GM23338 (cell line): Measurements from ENCODE around the gene SHANK2. TPM values are rescaled to one million over a fixed set of nuclear protein-coding genes. Genes with fewer than 3 reads are reported as not detected.

Experiments
- ATAC-seq: fragments of 200-7000 bp; cut with Tn5 transposase; 3 replicates; pipeline ENCODE4 v1.9.1; 2020
- DNase-seq: peaks from one replicate; pipeline ENCODE4 v3.0.0-alpha.2; 2015; ENCODE audit warnings: low spot score
- H2AFZ ChIP-seq: fragments of 200-600 bp; sonication (generic); 2 replicates; pipeline ENCODE4 v1.8.0; 2016; ENCODE audit warnings: antibody characterized with exemption, mild to moderate bottlenecking, moderate library complexity
- H3F3A ChIP-seq: fragments of 200-600 bp; sonication (generic); replicated peaks from 2 replicates; pipeline ENCODE4 v1.8.0; 2017; ENCODE audit warnings: antibody characterized with exemption, mixed run types, low read depth
- H3K27ac ChIP-seq: fragments of 200-600 bp; sonication (generic); 2 replicates; pipeline ENCODE4 v1.6.1; 2016; ENCODE audit warnings: low read depth
- H3K27me3 ChIP-seq: fragments of 200-600 bp; sonication (generic); 2 replicates; pipeline ENCODE4 v1.8.0; 2016; ENCODE audit warnings: mild to moderate bottlenecking, mixed run types, moderate library complexity; ENCODE audit not compliant: insufficient read depth
- H3K36me3 ChIP-seq: fragments of 200-600 bp; sonication (generic); 2 replicates; pipeline ENCODE4 v1.8.0; 2016; ENCODE audit warnings: mild to moderate bottlenecking; ENCODE audit not compliant: insufficient read depth
- H3K4me1 ChIP-seq: fragments of 200-600 bp; sonication (generic); 2 replicates; pipeline ENCODE4 v1.8.0; 2016; ENCODE audit warnings: mild to moderate bottlenecking, moderate library complexity; ENCODE audit not compliant: insufficient read depth
- H3K4me2 ChIP-seq: fragments of 200-600 bp; sonication (generic); 2 replicates; pipeline ENCODE4 v1.7.1; 2017; ENCODE audit warnings: mixed run types
- H3K4me3 ChIP-seq: fragments of 200-600 bp; sonication (generic); 2 replicates; pipeline ENCODE4 v1.6.1; 2016; ENCODE audit warnings: mixed run types
- H3K79me2 ChIP-seq: fragments of 200-600 bp; sonication (generic); replicated peaks from 2 replicates; pipeline ENCODE4 v1.8.0; 2017; ENCODE audit warnings: mild to moderate bottlenecking; ENCODE audit not compliant: insufficient read depth
- H3K9me2 ChIP-seq: fragments of 200-600 bp; sonication (generic); 2 replicates; pipeline ENCODE4 v1.8.0; 2017; ENCODE audit not compliant: insufficient read depth
- H4K20me1 ChIP-seq: fragments of 200-600 bp; sonication (generic); replicated peaks from 2 replicates; pipeline ENCODE4 v1.8.0; 2017; ENCODE audit warnings: mild to moderate bottlenecking; ENCODE audit not compliant: insufficient read depth
- H3K27ac Mint-ChIP-seq: 2 replicates; pipeline ENCODE4 v1.8.0; 2020; ENCODE audit warnings: inconsistent platforms, mild to moderate bottlenecking, moderate library complexity, mixed read lengths
- H3K27me3 Mint-ChIP-seq: 3 replicates; pipeline ENCODE4 v1.8.0; 2022; ENCODE audit warnings: low read depth, mild to moderate bottlenecking, moderate library complexity, mixed read lengths, inconsistent platforms; ENCODE audit not compliant: insufficient read depth, poor library complexity
- H3K36me3 Mint-ChIP-seq: 3 replicates; pipeline ENCODE4 v1.8.0; 2021; ENCODE audit warnings: low read depth, mild to moderate bottlenecking, inconsistent platforms, moderate library complexity, mixed read lengths
- H3K4me1 Mint-ChIP-seq: 3 replicates; pipeline ENCODE4 v1.8.0; 2020; ENCODE audit warnings: mild to moderate bottlenecking, inconsistent platforms, mixed read lengths
- H3K4me3 Mint-ChIP-seq: 3 replicates; pipeline ENCODE4 v1.8.0; 2021; ENCODE audit warnings: moderate library complexity, mild to moderate bottlenecking, inconsistent platforms, mixed read lengths
- H3K9me3 Mint-ChIP-seq: 3 replicates; pipeline ENCODE4 v1.8.0; 2020; ENCODE audit warnings: moderate library complexity, mild to moderate bottlenecking, inconsistent platforms, mixed read lengths
- CREB1 ChIP-seq: fragments of 250-450 bp; sonication (Bioruptor Pico); IDR thresholded peaks from 2 replicates; pipeline ENCODE4 v1.5.0; 2020; ENCODE audit warnings: low read depth, mild to moderate bottlenecking, moderate library complexity
- EZH2 ChIP-seq: fragments of 200-600 bp; sonication (generic); IDR thresholded peaks from one replicate; pipeline ENCODE4 v1.8.0; 2017; ENCODE audit warnings: antibody characterized with exemption, mild to moderate bottlenecking, low read depth; ENCODE audit not compliant: unreplicated experiment
- EZH2phosphoT487 ChIP-seq: fragments of 200-600 bp; sonication (generic); IDR thresholded peaks from one replicate; pipeline ENCODE4 v1.8.1; 2018; ENCODE audit warnings: antibody characterized with exemption; ENCODE audit not compliant: unreplicated experiment
- JUNB ChIP-seq: IDR thresholded peaks from one replicate; pipeline ENCODE4 v1.6.1; 2016; ENCODE audit warnings: antibody characterized with exemption; ENCODE audit not compliant: unreplicated experiment
- NANOG ChIP-seq: IDR thresholded peaks from 2 replicates; pipeline ENCODE4 v1.6.1; 2016; ENCODE audit warnings: antibody characterized with exemption, borderline replicate concordance
- POLR2AphosphoS5 ChIP-seq: IDR thresholded peaks from 2 replicates; pipeline ENCODE4 v1.6.1; 2016; ENCODE audit warnings: antibody characterized with exemption, low read depth
- STAT1 ChIP-seq: IDR thresholded peaks from one replicate; pipeline ENCODE4 v1.6.1; 2016; ENCODE audit warnings: antibody characterized with exemption; ENCODE audit not compliant: unreplicated experiment
- ZNF114 ChIP-seq: fragments of 250-450 bp; sonication (Bioruptor Pico); IDR thresholded peaks from 2 replicates; pipeline ENCODE4 v1.5.0; 2020; ENCODE audit warnings: mild to moderate bottlenecking, moderate library complexity
- polyA plus RNA-seq: library from polyadenylated mRNA; unstranded; fragments of >200 nt; fragmentation: Nextera tagmentation; extraction: Ambion mirVana; gene quantifications from 2 replicates; pipeline ENCODE4 v1.2.1, GENCODE V29; 2016
- total RNA-seq: library from RNA; depleted of rRNA; stranded (reverse); fragments of >200 nt; shearing (Covaris generic); gene quantifications from 2 replicates; pipeline ENCODE4 v1.2.3, GENCODE V29; 2014
- TF ChIP-seq, protein P1 (sequence below): fragments of 250-450 bp; sonication (Bioruptor Pico); IDR thresholded peaks from 2 replicates; pipeline ENCODE4 v1.5.0; 2020; ENCODE audit warnings: mild to moderate bottlenecking, moderate library complexity
- TF ChIP-seq, protein P2 (sequence below): IDR thresholded peaks from 2 replicates; pipeline ENCODE4 v1.6.1; 2016; ENCODE audit warnings: antibody characterized with exemption
- TF ChIP-seq, protein P3 (sequence below): IDR thresholded peaks from one replicate; pipeline ENCODE4 v1.6.1; 2018; ENCODE audit warnings: antibody characterized with exemption; ENCODE audit not compliant: unreplicated experiment

SHANK2 gene
- total and polyA plus RNA-seq, 2 experiments from 2014 or later: 22.0 to 81.4 TPM

DNA sequence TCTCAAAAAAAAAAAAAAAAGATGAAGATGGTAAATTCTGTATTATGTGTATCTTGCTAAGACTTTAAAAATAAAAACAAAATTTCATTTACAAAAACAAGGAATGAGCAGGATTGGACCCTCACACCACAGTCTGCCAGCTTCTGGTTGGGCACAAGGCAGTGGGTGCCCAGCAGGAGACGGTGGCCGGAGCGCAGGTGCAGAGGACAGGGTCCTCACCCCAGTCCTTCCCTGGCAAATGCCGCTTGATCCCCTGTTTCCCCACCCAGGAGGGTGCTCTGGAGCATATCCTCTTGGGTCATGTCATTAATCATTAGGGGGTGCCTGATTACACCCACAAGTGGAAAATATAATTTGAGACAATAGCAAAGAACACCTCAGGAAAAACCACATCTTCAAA is 31.2 kb downstream of the SHANK2 start:
- Histone ChIP-seq H3K36me3 (no peaks in the 10 kb centered on the region), H2AFZ (no peak overlapping the region), H3K27me3 (no peaks in the 10 kb centered on the region), H4K20me1 (peaks cover 18% of the 10 kb centered on the region), H3K9me2 (no peaks in the 10 kb centered on the region), H3K4me2 (no peak overlapping the region), H3F3A (no peaks in the 10 kb centered on the region), H3K79me2 (peaks cover 92% of the 10 kb centered on the region), H3K4me3 (no peak overlapping the region), H3K27ac (0 out of 2 replicates have a peak overlapping the region, but pooled peaks have one; percentile 9), H3K4me1 (no peaks in the 10 kb centered on the region)
- DNase-seq (no peak), ATAC-seq (no peak)
- no peaks in the 10 kb centered on the region for H3K9me3 Mint-ChIP-seq
- no peak overlapping the region for H3K27ac Mint-ChIP-seq
- H3K36me3 Mint-ChIP-seq: peaks cover 46% of the 10 kb centered on the region
- H3K4me3 Mint-ChIP-seq: no peak overlapping the region
- H3K27me3 Mint-ChIP-seq: peaks cover 3% of the 10 kb centered on the region
- peaks cover 25% of the 10 kb centered on the region; the same call in 2 of the 3 replicates for H3K4me1 Mint-ChIP-seq
- no peak for TF ChIP-seq EZH2
- TF ChIP-seq NANOG: no peak
- TF ChIP-seq, protein P1, sequence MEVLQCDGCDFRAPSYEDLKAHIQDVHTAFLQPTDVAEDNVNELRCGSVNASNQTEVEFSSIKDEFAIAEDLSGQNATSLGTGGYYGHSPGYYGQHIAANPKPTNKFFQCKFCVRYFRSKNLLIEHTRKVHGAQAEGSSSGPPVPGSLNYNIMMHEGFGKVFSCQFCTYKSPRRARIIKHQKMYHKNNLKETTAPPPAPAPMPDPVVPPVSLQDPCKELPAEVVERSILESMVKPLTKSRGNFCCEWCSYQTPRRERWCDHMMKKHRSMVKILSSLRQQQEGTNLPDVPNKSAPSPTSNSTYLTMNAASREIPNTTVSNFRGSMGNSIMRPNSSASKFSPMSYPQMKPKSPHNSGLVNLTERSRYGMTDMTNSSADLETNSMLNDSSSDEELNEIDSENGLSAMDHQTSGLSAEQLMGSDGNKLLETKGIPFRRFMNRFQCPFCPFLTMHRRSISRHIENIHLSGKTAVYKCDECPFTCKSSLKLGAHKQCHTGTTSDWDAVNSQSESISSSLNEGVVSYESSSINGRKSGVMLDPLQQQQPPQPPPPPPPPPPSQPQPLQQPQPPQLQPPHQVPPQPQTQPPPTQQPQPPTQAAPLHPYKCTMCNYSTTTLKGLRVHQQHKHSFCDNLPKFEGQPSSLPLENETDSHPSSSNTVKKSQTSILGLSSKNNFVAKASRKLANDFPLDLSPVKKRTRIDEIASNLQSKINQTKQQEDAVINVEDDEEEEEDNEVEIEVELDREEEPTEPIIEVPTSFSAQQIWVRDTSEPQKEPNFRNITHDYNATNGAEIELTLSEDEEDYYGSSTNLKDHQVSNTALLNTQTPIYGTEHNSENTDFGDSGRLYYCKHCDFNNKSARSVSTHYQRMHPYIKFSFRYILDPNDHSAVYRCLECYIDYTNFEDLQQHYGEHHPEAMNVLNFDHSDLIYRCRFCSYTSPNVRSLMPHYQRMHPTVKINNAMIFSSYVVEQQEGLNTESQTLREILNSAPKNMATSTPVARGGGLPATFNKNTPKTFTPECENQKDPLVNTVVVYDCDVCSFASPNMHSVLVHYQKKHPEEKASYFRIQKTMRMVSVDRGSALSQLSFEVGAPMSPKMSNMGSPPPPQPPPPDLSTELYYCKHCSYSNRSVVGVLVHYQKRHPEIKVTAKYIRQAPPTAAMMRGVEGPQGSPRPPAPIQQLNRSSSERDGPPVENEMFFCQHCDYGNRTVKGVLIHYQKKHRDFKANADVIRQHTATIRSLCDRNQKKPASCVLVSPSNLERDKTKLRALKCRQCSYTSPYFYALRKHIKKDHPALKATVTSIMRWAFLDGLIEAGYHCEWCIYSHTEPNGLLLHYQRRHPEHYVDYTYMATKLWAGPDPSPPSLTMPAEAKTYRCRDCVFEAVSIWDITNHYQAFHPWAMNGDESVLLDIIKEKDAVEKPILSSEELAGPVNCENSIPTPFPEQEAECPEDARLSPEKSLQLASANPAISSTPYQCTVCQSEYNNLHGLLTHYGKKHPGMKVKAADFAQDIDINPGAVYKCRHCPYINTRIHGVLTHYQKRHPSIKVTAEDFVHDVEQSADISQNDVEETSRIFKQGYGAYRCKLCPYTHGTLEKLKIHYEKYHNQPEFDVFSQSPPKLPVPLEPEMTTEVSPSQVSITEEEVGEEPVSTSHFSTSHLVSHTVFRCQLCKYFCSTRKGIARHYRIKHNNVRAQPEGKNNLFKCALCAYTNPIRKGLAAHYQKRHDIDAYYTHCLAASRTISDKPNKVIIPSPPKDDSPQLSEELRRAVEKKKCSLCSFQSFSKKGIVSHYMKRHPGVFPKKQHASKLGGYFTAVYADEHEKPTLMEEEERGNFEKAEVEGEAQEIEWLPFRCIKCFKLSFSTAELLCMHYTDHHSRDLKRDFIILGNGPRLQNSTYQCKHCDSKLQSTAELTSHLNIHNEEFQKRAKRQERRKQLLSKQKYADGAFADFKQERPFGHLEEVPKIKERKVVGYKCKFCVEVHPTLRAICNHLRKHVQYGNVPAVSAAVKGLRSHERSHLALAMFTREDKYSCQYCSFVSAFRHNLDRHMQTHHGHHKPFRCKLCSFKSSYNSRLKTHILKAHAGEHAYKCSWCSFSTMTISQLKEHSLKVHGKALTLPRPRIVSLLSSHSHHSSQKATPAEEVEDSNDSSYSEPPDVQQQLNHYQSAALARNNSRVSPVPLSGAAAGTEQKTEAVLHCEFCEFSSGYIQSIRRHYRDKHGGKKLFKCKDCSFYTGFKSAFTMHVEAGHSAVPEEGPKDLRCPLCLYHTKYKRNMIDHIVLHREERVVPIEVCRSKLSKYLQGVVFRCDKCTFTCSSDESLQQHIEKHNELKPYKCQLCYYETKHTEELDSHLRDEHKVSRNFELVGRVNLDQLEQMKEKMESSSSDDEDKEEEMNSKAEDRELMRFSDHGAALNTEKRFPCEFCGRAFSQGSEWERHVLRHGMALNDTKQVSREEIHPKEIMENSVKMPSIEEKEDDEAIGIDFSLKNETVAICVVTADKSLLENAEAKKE: no peak
- no peak for TF ChIP-seq ZNF114
- TF ChIP-seq POLR2AphosphoS5: no peak
- TF ChIP-seq EZH2phosphoT487: no peak

DNA sequence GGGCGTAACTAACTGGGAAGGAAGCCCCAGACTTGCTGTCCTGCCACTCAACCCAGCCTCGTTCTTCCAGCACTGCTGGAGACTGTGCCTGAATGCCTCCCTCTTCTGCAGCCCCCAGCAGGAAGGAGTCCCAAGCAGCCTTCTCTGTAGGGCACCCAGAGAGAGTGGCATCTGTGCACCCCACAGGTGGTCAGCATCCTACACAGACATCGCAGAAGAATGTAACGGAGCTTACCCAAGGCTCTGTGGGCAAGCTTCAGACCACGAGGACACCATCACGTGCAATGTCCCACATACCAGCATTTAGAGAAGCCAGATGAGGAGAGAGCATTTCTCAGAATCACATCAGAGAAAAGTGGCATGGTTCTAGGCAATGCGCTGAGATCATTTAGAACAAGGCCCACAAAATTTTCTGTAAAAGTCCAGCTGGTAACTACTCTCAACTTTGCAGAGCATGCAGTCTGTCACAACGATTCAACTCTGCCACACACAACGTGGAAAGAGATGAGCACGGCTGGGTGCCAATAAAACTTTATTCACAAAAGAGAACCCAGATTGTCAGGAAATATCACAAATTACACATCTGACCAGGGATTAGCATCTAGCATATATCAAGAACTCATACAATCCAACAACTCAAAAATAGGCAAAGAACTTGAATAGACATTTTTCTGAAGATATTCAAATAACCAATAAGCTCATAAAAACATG is 33.4 kb downstream of the SHANK2 start:
- Histone ChIP-seq H3K9me2 (no peaks in the 10 kb centered on the region), H3K4me3 (no peak overlapping the region), H3K4me2 (no peak overlapping the region), H3K79me2 (peaks cover 91% of the 10 kb centered on the region), H2AFZ (no peak overlapping the region), H3K36me3 (no peaks in the 10 kb centered on the region), H3K27ac (no peak overlapping the region), H4K20me1 (peaks cover 18% of the 10 kb centered on the region), H3K27me3 (no peaks in the 10 kb centered on the region), H3K4me1 (no peaks in the 10 kb centered on the region), H3F3A (no peaks in the 10 kb centered on the region)
- Mint-ChIP-seq H3K27ac (peak overlapping the region; percentile 42), H3K9me3 (no peaks in the 10 kb centered on the region), H3K4me1 (peaks cover 29% of the 10 kb centered on the region), H3K36me3 (peaks cover 44% of the 10 kb centered on the region), H3K27me3 (peaks cover 8% of the 10 kb centered on the region), H3K4me3 (no peak overlapping the region; the same call in 2 of the 3 replicates)
- ATAC-seq (no peak), DNase-seq (no peak)
- TF ChIP-seq CREB1: no peak
- TF ChIP-seq, protein P2, sequence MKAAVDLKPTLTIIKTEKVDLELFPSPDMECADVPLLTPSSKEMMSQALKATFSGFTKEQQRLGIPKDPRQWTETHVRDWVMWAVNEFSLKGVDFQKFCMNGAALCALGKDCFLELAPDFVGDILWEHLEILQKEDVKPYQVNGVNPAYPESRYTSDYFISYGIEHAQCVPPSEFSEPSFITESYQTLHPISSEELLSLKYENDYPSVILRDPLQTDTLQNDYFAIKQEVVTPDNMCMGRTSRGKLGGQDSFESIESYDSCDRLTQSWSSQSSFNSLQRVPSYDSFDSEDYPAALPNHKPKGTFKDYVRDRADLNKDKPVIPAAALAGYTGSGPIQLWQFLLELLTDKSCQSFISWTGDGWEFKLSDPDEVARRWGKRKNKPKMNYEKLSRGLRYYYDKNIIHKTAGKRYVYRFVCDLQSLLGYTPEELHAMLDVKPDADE: no peak
- TF ChIP-seq JUNB: no peak
- no peak for TF ChIP-seq STAT1
- TF ChIP-seq EZH2: no peak
- TF ChIP-seq, protein P3, sequence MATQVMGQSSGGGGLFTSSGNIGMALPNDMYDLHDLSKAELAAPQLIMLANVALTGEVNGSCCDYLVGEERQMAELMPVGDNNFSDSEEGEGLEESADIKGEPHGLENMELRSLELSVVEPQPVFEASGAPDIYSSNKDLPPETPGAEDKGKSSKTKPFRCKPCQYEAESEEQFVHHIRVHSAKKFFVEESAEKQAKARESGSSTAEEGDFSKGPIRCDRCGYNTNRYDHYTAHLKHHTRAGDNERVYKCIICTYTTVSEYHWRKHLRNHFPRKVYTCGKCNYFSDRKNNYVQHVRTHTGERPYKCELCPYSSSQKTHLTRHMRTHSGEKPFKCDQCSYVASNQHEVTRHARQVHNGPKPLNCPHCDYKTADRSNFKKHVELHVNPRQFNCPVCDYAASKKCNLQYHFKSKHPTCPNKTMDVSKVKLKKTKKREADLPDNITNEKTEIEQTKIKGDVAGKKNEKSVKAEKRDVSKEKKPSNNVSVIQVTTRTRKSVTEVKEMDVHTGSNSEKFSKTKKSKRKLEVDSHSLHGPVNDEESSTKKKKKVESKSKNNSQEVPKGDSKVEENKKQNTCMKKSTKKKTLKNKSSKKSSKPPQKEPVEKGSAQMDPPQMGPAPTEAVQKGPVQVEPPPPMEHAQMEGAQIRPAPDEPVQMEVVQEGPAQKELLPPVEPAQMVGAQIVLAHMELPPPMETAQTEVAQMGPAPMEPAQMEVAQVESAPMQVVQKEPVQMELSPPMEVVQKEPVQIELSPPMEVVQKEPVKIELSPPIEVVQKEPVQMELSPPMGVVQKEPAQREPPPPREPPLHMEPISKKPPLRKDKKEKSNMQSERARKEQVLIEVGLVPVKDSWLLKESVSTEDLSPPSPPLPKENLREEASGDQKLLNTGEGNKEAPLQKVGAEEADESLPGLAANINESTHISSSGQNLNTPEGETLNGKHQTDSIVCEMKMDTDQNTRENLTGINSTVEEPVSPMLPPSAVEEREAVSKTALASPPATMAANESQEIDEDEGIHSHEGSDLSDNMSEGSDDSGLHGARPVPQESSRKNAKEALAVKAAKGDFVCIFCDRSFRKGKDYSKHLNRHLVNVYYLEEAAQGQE: no peak
